Hematopoietic multipotent progenitor cell (in vitro differentiated cells): ENCODE measurements around the gene TRAPPC12. TPM values are rescaled to one million over a fixed set of nuclear protein-coding genes. Genes with fewer than 3 reads are reported as not detected.
"Not testable (repeated sequence)": the region's sequence is repeated elsewhere in the genome, so short reads cannot be mapped to it uniquely, and the experiment has no call there.

Experiments used
- DNase-seq, 3 donors: peaks; one replicate each; pipeline ENCODE4 v3.0.0-alpha.2; 2011 to 2015; ENCODE audit warnings: low read depth in 2 of 3, low spot score in 2 of 3
- total RNA-seq: library from RNA; depleted of rRNA; stranded (reverse); fragments of >200 nt; gene quantifications from one replicate; pipeline ENCODE4 v1.2.3, GENCODE V29; 2012

TRAPPC12 gene
- total RNA-seq, 1 donor: 77.6 TPM

- DNase-seq: not testable (repeated sequence)
Measured at GRCh38 chr2:3496708-3497080, 117.2 kb downstream of the TRAPPC12 start.

- no peak for DNase-seq
Measured at GRCh38 chr2:3498783-3499394, 119.4 kb downstream of the TRAPPC12 start.

- DNase-seq: no peak
Measured at GRCh38 chr2:3500326-3500899, 120.9 kb downstream of the TRAPPC12 start.

- no peak for DNase-seq
Measured at GRCh38 chr2:3503046-3503445, 123.6 kb downstream of the TRAPPC12 start.

- no peak for DNase-seq
Measured at GRCh38 chr2:3503483-3503882, 124.0 kb downstream of the TRAPPC12 start.

- DNase-seq: no peak
Measured at GRCh38 chr2:3504741-3505140, 125.2 kb downstream of the TRAPPC12 start.

GRCh38 chr2:3505771-3506170 is 126.3 kb downstream of the TRAPPC12 start:
- DNase-seq: no peak

GRCh38 chr2:3512086-3512485 is 132.6 kb downstream of the TRAPPC12 start:
- no peak for DNase-seq

GRCh38 chr2:3513026-3513810 is 133.7 kb downstream of the TRAPPC12 start:
- peak in 1 of 3 donors; percentile 11 for DNase-seq

- not testable (repeated sequence) for DNase-seq
Measured at GRCh38 chr2:3515438-3515837, 135.9 kb downstream of the TRAPPC12 start.

GRCh38 chr2:3516831-3517230 is 137.3 kb downstream of the TRAPPC12 start:
- no peak for DNase-seq

- no peak for DNase-seq
Measured at GRCh38 chr2:3517948-3518495, 138.5 kb downstream of the TRAPPC12 start.

- peak; percentile 99 for DNase-seq
Measured at GRCh38 chr2:3518496-3519254, 139.2 kb downstream of the TRAPPC12 start.

- peak in 2 of 3 donors; percentile 64 to 79 for DNase-seq
Measured at GRCh38 chr2:3519255-3520205, 140.0 kb downstream of the TRAPPC12 start, which contains the start of gene ADI1. ADI1 (minus strand) TSS chr2:3519531; CDS start chr2:3519487, 44 bp downstream.

GRCh38 chr2:3520591-3520990 is 141.1 kb downstream of the TRAPPC12 start:
- DNase-seq: no peak

- no peak for DNase-seq
Measured at GRCh38 chr2:3522961-3523421, 143.5 kb downstream of the TRAPPC12 start.

- no peak for DNase-seq
Measured at GRCh38 chr2:3523551-3524041, 144.1 kb downstream of the TRAPPC12 start.

GRCh38 chr2:3526871-3527270 is 147.4 kb downstream of the TRAPPC12 start:
- no peak for DNase-seq
